Measurements from ENCODE around the gene NKX3-2.

Gene NKX3-2

DNA sequence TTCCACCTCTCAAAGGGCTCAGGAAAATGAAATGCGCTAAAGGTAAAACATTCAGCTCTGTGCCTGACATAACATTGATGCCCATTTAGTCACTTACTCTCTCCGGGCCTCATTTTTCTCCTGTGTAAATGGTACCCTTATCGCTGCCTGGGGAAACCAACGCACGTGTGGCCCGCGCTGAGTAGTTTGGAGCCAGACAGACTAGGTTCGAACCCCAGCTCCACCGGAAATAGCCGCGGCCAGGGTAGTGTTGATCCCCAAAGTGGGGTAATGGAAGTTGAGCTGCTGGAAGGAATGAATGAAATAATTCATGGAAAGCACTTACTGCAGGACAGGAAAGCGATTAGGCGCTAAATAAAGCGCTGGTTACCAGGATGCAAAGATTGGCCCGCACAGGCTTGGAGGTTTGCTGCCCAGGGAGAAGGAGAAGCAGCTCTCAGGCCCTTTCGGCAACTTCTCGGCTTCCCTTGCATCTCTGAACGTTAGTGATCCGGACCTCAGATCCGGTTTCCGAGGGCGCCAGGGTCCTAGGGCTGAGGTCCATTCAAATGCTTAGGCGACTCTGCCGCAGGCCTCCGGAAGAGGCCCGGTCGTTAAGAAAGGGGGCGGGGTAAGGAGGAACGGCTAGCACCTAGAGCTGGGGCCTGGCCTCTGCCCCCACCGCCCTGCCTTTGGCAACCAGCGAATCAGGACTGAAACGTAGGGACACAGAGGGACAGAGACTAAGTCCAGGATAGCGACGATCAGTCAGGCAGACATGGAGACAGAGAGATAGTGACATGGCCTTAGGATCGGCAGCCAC lies 13.3 kb downstream of the NKX3-2 start:
- DNase-seq (ENCODE audit: low spot score) = no peak

DNA sequence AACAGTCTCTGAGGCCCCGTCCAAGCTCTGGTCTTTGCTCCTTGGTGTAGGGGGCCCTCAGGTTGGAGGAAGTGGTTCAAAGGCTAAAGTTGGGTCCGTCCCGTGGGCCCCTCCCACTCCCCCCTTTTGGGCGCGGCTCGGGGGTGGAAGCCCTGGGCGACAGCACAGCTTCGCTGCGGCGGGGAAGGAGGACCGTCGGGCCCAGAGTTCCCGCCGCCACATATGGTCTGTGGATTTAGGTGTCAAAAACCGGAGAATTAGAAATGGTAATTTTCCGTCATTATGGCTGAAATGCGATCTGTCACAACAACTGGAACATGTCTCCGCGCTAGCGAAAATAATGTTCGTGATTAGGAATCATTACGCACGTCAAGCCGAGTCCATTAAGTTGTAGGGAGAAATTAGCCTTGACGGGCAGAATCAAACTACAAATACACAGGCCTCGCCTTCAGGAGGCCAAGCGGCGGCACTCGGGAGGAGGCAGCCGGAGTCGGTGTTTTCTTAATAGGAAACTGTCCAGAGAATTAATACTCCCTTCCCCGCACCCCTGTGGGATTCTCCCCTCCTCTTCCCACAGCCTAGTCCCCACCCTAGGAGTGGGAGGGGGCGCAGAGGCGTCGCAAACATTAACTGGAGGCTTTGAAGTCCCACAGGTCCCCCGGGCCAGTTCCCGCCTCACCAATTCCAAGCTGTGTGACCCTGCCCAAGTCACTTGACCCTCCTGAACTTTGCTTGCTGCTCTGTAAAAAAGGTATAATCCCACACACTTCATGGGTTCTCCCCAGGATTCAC lies 15.0 kb downstream of the NKX3-2 start:
- DNase-seq (ENCODE audit: low spot score) = no peak

DNA sequence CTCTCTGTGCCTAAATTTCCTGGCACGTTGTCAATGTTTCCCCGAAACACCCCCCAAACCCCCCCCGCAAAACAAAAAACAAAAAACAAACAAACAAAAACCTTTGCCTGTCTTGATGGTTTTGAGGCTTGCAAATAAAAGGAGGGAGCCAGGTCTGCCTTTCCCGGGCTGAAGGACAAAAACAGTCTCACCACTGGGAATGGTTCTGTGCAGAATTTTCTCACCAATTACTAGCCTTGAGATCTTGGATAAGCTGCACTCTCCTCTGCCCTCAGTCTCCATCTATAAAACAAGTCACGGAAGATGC lies 15.5 kb downstream of the NKX3-2 start:
- DNase-seq (ENCODE audit: low spot score) = no peak

DNA sequence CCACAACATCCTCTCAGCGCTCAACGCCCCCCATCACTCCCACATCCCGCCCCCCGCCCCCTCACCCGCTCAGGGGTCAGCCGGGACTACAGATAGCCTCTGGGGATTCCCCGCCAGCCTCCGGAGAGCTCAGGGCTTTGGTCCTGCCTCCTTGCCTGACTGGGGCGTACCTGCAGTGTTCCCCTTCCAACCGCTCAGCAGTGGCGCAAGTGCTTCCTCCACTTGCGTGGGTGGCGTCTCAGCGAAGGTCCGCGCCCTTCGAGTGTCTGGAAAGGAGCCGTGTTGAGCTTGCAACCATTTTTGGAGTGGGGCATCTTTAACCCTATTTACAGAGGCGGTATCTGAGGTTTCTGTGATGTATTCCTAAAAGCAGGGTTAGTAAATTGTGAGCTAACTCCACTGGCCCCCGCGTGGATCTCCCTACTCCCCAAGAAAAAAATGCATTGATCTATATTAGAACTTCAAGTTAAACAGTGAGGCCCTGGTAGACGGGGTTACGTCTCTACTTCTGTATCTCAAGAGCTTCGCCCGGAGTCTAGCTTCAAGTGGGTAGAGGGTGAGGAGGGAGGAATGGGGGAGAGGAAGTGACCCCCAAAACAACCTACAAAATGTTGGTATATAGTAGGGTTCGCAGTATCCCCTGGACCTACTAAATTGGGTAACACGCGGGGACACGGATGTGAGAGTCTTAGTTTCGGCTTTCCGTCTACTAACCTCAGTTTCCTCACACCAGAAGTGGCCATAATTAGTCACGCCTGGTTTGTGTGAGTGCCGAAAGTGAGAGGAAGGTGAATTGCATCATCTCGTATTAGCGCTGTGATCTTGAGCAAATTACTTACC lies 16.1 kb downstream of the NKX3-2 start:
- no peak for DNase-seq (ENCODE audit: low spot score)

DNA sequence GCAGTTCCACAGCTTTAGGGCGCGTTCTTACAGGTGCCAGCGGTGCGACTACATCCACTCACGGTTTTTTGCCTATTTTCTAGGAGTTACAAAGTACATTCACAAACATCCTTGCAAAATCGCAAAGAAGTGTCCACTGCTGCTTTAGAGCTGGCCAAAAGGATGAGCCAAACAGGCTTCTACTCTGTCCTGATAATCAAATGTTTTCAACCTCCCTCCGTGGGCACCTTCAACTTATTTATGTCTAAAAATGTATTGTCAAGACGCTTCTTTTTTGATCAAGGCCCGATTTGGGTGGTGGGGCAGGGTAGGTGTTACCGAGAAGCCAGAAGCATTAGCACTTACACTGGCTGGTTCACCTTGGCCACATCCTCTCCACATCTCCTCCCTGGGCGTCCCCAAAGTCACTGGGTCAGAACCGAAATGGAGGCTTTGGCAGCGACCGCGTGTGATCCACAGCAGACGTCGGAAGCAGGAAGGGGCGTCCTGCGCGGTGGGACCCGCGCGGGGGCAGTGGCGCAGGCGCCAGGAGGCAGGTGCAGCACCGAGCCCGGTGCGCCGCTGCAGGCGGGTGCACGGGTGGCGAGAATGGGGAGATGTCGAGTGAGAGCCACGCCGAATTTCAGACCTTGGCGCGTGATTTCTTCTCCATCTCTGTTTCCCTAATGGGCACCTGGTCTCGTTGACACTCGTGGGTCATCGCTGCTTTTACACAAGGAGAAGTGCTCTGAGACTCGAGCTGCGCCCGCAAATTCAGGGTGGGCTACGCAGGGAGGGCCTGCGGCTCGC lies 16.9 kb downstream of the NKX3-2 start:
- no peak for DNase-seq (ENCODE audit: low spot score)

DNA sequence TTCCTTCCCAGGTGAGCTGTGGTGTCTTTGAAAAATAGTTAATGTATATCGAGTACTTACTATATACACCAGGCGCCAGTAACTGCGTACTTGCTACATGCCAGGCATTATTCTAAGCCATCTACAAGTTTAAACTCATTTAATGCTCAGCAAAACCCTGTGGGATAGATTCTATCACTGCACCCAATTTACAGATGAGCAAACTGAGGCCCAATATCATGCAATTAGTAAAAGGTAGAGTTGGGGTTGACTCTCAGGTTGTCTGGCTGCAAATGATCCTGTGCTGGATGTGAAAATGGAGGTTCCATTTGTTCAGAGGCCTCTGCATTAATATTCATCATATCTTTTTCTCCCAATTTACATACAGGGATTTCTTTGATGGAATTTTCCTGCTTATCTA lies 17.6 kb downstream of the NKX3-2 start:
- no peak for DNase-seq (ENCODE audit: low spot score)

DNA sequence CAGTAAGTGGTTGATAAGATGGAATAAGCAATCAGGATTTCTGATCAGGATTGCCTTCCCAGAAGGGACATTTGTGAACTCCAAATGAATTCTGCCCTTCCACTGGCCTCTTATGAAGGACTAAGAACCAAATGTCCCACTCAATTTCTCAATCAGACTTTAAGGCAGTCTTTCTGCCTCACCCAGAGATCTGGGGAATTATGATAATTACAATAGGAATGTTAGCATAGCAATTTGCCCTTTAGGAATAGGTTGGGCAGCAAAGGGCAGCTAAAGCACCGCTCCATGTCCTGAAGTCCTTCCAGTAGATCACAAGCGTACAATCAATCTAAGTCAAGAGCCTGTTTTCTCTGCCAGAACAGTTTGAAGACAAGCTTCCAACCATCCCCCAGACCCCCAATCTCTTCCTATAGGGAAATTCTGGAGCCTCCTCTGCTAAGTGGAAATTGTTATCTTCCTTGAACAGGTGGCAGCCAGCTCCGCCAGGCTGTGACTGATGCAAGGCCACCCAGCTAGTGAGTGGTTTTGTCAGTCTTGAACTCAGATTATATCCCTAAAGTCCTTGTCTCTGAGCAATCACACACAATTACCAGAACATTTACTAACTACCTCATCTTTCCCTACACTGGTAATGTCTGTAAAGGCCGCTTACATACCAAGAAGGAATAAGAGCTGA lies 18.6 kb downstream of the NKX3-2 start:
- DNase-seq (ENCODE audit: low spot score) = no peak

DNA sequence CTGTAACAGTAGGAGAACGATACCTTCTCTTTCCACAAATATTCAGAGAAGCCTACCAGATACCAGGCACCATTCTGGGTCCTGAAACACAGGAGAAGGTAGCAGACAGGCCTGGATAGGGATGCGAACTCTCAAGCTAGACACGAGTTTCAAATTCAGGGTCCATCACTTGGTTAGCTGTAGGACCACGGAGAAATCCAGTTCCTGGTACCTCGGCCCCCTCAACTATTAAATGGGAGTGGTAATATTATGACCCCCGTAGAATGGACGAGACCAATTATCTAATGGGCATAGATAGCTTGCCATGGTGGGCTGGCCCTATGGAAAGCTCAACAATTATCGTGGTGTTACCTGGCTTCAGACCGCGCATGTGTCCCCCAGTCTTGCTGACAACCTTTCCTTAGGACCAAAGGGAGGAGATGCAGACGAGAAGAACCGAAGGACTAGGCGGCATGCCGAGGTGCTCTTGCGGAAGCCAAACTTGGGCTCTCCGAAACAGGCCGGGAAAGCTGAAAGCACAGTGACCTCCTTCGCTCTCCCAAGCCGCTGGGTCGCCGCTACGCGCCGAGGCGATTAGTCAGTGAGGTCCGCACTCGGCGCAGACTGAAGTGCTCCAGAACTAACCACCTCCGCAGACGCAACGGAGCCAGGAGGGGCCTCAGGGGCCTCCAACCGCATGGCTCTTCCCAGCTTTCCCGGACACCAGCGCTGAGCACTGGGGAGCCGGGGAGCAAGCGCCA lies 19.6 kb downstream of the NKX3-2 start:
- no peak for DNase-seq (ENCODE audit: low spot score)

DNA sequence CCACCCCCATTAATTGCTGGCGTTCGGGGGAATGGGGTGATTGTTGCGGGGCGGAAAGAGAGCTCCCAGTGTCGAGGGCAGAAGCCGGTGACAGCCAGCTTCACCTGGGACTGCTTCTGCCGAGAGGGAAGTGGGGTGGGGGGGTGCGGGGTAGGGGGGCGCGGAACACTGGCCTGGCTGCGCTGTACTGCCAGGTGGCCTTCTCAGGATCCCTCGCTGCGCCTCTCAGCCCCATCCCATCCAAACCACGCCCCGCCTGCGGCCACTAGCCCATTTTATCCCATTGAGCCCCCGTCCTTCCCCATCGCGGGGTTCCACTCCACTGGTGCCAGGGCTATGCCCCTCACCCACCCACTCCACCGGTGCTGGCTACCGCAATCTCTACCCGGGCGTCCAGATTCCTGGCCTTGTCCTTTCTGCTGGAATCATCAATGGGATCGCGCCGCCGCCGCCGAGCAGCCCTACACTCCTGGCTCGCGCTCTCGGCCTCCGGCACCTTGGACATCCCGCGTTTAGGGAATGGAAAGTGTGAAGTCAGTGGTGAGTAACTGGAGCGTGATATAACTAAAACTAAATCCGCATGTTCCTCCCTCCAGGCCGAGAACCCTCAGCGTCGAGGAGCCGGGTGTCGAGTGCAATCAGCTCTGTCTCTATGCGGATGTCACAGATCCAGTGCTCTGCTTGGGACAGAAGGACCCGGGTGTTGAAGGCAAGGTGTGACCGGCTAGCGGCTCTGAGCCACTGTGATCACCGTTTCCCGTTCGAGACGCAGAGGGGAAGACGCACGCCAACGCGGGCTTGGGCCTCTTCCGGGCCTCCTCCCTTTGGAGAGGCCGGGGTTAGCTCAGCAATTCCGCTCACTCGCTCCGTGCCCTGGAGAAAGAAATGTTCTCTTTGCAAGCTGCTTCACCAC lies 20.5 kb downstream of the NKX3-2 start:
- DNase-seq (ENCODE audit: low spot score) = no peak

DNA sequence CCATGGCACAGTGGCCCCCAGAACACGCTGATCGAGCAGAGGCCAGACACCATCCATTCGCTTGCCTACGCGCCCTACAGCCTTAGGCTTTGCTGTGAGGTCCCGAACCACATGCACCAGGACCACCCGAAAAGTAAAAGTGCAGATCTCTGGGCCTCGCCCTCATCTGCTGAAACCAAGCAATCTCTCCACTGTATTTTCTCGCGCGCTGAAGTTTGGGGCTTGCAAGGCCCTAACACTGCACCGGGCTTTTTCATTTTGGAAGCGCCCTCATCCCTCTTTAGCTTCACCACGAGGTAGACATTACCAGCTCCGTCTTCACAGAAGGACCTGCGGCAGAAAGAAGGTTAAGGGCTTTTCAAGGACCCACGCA lies 21.2 kb downstream of the NKX3-2 start:
- DNase-seq (ENCODE audit: low spot score) = no peak

DNA sequence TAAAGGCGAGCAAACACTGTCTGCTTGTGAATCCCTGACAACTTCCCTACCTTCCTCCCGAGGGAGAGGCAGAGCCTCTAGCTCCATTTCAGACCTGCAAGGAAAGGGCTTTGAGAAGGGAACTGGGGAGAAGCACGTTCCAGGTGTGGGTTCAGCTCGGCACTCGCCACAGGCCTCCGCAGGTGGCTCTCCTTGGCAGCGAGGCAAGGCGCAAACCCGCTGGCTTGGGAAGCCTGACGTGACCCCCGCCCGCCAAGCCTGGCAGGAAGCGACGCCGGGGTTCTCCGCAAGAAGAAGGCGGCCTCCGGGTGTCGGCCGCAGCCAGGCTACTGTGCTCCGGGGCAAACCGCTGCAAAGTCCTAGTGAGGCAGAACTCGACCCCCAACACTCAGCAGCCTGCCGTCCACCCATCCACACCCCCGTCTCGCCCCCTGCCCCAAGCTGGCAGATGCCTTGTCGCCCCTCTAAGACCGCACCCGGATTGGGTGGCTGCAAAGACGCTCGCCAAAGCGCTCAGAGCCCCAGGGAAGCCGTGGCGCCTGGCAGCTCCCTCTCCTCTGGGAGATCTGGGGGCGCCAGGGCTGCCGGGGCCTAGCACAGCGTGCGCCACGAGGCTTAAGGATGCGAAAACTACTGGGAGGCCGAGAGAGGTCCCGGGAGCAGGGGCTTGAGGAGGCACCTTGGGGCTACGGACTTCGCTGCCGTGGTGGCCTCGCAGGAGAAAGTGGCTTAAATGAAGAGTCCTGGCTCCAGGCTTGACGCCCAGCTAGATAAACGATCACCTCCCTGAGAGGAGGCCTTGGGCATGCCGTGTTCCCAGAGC lies 21.8 kb downstream of the NKX3-2 start:
- no peak for DNase-seq (ENCODE audit: low spot score)

DNA sequence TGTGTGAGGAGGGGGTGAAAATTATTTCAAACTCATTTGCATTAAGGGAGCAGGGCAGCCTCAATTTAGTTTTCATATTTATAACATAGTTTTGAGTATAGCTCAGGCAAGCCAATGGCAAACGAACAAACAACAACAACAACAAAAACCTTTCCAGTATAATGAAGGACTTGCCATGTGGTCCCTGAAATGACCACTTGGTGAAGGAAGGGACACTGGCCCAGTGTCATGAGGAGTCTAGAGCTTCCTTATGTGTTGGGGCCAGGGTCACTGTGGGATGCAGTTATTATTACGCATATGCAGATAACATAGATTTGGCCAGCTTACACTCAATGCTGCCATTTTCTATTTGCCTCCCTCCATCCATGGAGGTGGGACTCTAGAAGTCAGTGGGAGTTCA lies 23.3 kb downstream of the NKX3-2 start:
- DNase-seq (ENCODE audit: low spot score) = no peak

DNA sequence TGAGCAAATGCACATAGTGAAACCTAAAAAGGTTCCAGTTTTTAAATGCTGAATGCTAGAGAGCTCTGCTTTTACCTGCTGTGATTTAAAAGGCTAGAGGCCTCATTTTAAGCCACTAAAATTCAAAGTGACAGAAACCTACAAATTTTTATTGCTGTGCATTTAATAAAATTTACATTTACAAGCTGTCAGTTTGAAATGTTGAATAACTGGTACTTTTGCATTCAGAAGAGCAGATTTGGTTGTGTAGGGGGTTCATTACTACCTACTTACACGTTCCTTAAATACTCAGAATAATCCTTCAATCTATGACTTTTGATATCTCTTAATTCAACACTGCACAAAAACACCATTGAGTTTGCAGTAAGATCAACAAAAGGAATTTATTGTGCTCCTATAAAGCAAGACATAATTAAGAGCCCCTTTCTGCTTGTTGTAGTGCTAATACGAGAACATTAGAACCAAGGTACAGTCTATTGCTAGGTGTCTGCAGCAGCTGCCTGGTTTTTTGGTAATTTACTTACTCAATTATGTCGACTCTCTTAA lies 27.9 kb downstream of the NKX3-2 start:
- DNase-seq (ENCODE audit: low spot score) = no peak

DNA sequence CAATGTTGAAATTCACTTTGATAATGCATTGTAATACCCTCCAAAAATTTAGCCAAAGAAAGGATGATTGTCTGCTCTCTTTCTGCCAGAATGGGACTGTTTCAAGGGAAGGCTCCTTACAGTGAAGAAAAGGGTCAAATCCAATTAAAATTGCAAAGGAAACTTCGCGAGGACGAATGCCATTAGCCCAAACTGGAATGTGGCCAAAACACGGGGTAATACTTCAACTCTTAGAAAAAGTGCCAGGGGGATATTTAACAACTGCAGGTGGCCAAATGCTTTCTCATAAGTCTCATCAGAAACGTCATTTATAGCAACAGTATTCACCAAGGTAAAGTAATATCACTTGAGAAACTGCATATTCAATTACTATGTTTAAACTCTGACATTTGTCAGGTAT lies 29.0 kb downstream of the NKX3-2 start:
- no peak for DNase-seq (ENCODE audit: low spot score)

DNA sequence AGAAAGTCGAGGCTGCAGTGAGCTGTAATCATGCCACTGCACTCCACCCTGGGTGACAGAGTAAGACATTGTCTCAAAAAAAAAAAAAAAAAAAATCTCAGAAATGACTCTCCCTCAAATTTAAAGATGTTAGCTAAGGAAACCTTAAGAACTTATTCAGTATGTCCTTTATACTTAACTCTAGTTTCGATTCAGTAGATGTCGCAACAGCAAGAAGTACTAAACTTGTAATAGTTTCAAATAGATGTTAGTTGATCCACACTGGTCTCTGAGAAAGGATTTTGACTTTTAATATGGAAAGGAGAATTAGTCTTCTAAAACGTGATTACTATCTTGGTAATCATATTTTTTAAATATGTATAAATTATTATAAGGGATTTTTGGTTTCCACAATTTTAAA lies 29.6 kb downstream of the NKX3-2 start:
- DNase-seq (ENCODE audit: low spot score) = no peak

DNA sequence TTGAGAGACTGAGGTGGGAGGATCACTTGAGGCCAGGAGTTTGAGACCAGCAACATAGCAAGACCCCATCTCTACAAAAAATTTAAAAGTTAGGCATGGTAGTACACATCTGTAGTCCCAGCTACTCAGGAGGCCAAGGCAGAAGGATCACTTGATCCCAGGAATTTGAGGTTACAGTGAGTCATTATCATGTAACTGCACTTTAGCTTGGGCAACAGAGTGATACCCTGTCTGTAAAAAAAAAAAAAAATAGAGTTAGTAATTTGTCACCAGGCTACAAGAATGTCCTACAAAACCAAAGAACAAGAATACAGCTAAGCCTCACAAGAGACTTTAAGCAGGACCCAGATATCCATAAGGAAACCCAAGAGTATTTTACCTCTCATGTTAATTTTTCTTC lies 33.2 kb downstream of the NKX3-2 start:
- no peak for DNase-seq (ENCODE audit: low spot score)

DNA sequence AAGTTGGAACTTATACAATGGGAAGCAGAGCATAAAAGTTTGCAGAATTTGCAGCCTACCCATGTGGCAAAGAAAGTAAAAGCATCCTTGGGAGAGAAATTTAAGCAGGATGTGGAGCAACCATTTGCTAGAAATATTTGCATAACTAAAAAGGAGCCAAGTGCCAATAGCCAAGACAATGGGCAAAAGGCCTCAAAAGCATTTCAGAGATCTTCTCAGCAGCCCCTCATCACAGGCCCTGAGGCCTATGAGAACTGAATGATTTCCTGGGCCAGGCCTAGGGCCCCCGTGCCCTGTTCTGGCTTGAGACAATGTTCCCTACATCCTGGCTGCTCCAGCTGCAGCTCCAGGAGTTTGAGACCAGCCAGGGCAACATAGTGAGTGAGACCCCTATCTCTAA lies 34.9 kb downstream of the NKX3-2 start:
- no peak for DNase-seq (ENCODE audit: low spot score)

DNA sequence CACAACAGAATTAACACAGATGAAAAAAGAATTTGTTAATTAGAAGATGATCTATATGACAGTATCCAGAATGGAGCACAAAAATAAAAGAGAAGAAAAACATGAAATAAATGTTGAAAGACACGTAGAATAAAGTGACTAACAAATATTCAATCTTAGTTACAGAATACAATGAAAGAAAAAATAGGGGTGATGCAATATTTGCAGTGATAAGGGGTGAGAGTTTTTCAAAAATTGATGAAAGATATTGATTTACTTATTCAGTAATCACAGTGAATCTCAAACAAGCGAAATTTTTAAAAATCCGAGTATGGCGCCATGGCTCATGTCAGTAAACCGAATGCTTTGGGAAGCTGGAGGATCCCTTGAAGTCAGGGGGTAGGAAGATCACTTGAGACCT lies 39.9 kb downstream of the NKX3-2 start:
- no peak for DNase-seq (ENCODE audit: low spot score)

DNA sequence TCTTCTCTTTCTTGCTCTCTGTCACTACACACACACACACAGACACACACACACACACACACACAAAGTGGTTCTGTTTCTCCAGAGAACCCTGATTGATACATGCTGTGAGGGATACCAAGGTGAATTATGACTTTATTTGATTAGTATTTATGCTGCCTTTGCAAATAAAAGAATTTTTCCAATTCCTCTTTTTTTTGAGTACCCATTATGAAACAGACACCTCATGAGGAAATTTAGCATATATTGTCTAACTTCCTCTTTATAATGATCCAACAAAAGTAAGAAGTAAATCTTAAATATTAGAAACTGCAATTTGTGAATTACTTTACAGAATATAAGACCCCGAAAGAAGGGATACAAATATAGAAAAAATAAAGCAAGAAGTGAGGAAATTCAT lies 45.8 kb downstream of the NKX3-2 start:
- DNase-seq (ENCODE audit: low spot score) = no peak

Data from putamen (tissue), 1 donor.